HEK293 (cell line): ENCODE results near the gene HDC.

ENCODE experiments used
- PRDM4 ChIP-seq: fragments of 450-650 bp; formaldehyde crosslinking; IDR thresholded peaks from 2 replicates; pipeline ENCODE4 v1.5.1; 2017; ENCODE audit warnings: missing biosample characterization, missing genetic modification characterization
- REPIN1 ChIP-seq: fragments of 450-650 bp; formaldehyde crosslinking; IDR thresholded peaks from 2 replicates; pipeline ENCODE4 v1.5.1; 2017; ENCODE audit warnings: missing biosample characterization, missing genetic modification characterization, low read depth
- REST ChIP-seq: fragments of 450-650 bp; formaldehyde crosslinking; IDR thresholded peaks from 2 replicates; pipeline ENCODE4 v1.5.1; 2016; ENCODE audit warnings: missing biosample characterization, missing genetic modification characterization
- ZBTB17 ChIP-seq: fragments of 450-650 bp; formaldehyde crosslinking; IDR thresholded peaks from 2 replicates; pipeline ENCODE4 v1.5.1; 2016; ENCODE audit warnings: missing biosample characterization, missing genetic modification characterization
- ZBTB7A ChIP-seq: fragments of 450-650 bp; formaldehyde crosslinking; IDR thresholded peaks from 2 replicates; pipeline ENCODE4 v1.5.1; 2016; ENCODE audit warnings: low read depth, missing biosample characterization, missing genetic modification characterization
- ZNF133 ChIP-seq: fragments of 450-650 bp; formaldehyde crosslinking; IDR thresholded peaks from 2 replicates; pipeline ENCODE4 v1.5.1; 2016; ENCODE audit warnings: missing biosample characterization, missing genetic modification characterization
- ZNF211 ChIP-seq: fragments of 450-650 bp; formaldehyde crosslinking; IDR thresholded peaks from 2 replicates; pipeline ENCODE4 v1.5.1; 2016; ENCODE audit warnings: low read depth, missing biosample characterization, missing genetic modification characterization
- ZNF23 ChIP-seq: fragments of 450-650 bp; formaldehyde crosslinking; IDR thresholded peaks from 2 replicates; pipeline ENCODE4 v1.5.1; 2016; ENCODE audit warnings: missing biosample characterization, missing genetic modification characterization, borderline replicate concordance
- ZNF394 ChIP-seq: fragments of 450-650 bp; formaldehyde crosslinking; IDR thresholded peaks from 2 replicates; pipeline ENCODE4 v1.5.1; 2016; ENCODE audit warnings: missing biosample characterization, missing genetic modification characterization, mild to moderate bottlenecking, moderate library complexity, borderline replicate concordance
- ZNF670 ChIP-seq: fragments of 450-650 bp; formaldehyde crosslinking; IDR thresholded peaks from 2 replicates; pipeline ENCODE4 v1.5.1; 2016; ENCODE audit warnings: missing biosample characterization, missing genetic modification characterization, low read depth
- TF ChIP-seq, protein P1 (sequence below): fragments of 450-650 bp; formaldehyde crosslinking; IDR thresholded peaks from 2 replicates; pipeline ENCODE4 v1.5.1; 2016; ENCODE audit warnings: missing biosample characterization, missing genetic modification characterization

DNA sequence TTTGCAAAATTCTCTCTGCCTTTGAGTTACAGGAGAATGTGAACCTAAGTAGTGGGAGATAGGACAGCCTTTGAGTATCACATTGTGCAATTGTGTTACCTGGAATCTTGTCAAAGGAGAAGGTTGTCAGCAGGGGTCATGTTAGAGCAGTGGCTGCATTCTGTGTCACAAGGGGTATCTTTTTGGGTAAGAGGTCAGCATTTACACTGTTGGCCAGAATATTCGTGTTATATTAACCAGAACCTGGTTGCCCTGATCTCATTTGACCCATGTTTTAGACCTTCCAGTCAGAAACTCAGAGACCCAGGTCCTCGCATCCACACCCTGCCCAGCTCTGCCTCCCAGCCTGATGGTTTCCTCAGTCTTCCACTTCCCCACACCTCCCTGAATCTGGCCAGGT, 27.3 kb downstream of the HDC start:
- TF ChIP-seq ZNF670 (tag by site-specific recombination) = no peak
- TF ChIP-seq, protein P1, sequence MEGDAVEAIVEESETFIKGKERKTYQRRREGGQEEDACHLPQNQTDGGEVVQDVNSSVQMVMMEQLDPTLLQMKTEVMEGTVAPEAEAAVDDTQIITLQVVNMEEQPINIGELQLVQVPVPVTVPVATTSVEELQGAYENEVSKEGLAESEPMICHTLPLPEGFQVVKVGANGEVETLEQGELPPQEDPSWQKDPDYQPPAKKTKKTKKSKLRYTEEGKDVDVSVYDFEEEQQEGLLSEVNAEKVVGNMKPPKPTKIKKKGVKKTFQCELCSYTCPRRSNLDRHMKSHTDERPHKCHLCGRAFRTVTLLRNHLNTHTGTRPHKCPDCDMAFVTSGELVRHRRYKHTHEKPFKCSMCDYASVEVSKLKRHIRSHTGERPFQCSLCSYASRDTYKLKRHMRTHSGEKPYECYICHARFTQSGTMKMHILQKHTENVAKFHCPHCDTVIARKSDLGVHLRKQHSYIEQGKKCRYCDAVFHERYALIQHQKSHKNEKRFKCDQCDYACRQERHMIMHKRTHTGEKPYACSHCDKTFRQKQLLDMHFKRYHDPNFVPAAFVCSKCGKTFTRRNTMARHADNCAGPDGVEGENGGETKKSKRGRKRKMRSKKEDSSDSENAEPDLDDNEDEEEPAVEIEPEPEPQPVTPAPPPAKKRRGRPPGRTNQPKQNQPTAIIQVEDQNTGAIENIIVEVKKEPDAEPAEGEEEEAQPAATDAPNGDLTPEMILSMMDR (tag by site-specific recombination) = no peak
- TF ChIP-seq ZNF211 (tag by site-specific recombination) = no peak
- no peak for TF ChIP-seq ZNF394 (tag by site-specific recombination)
- TF ChIP-seq ZNF133 (tag by site-specific recombination) = no peak
- no peak for TF ChIP-seq REST (tag by site-specific recombination)
- TF ChIP-seq ZNF23 (tag by site-specific recombination) = no peak
- TF ChIP-seq ZBTB7A (tag by site-specific recombination) = no peak
- TF ChIP-seq REPIN1 = no peak
- no peak for TF ChIP-seq ZBTB17 (tag by site-specific recombination)
- no peak for TF ChIP-seq PRDM4 (tag by site-specific recombination)
